Measurements from ENCODE around the gene GOPC. TPM values are rescaled to one million over a fixed set of nuclear protein-coding genes. Genes with fewer than 3 reads are reported as not detected.

Gene GOPC
- total and polyA plus RNA-seq, 8 donors, result 19.1 to 85.7 (median 78.1) TPM

GRCh38 chr6:117545161-117545595 is 57.1 kb downstream of the GOPC start:
- ATAC-seq, result no peak
- Histone ChIP-seq H3K27ac (no peak overlapping the region), H3K36me3 (peaks cover 3 to 73% of the 10 kb centered on the region in 2 donors), H3K9me3 (no peaks in the 10 kb centered on the region), H3K4me3 (no peak overlapping the region), H3K4me1 (peaks cover 6 to 11% of the 10 kb centered on the region in 2 donors), H3K27me3 (peaks cover 0 to 9% of the 10 kb centered on the region in 2 donors)
- no peak for DNase-seq
- intact Hi-C loops (cut with DNase I), result no loop called here
- TF ChIP-seq, protein P1, sequence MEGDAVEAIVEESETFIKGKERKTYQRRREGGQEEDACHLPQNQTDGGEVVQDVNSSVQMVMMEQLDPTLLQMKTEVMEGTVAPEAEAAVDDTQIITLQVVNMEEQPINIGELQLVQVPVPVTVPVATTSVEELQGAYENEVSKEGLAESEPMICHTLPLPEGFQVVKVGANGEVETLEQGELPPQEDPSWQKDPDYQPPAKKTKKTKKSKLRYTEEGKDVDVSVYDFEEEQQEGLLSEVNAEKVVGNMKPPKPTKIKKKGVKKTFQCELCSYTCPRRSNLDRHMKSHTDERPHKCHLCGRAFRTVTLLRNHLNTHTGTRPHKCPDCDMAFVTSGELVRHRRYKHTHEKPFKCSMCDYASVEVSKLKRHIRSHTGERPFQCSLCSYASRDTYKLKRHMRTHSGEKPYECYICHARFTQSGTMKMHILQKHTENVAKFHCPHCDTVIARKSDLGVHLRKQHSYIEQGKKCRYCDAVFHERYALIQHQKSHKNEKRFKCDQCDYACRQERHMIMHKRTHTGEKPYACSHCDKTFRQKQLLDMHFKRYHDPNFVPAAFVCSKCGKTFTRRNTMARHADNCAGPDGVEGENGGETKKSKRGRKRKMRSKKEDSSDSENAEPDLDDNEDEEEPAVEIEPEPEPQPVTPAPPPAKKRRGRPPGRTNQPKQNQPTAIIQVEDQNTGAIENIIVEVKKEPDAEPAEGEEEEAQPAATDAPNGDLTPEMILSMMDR (IDR thresholded peaks at IDR 0.05), result no peak

GRCh38 chr6:117544716-117545115 is 57.6 kb downstream of the GOPC start:
- Histone ChIP-seq H3K9me3 (no peaks in the 10 kb centered on the region), H3K36me3 (peaks cover 3 to 78% of the 10 kb centered on the region in 2 donors), H3K4me1 (peaks cover 6 to 11% of the 10 kb centered on the region in 2 donors), H3K27ac (no peak overlapping the region), H3K27me3 (peaks cover 0 to 9% of the 10 kb centered on the region in 2 donors), H3K4me3 (no peak overlapping the region)
- TF ChIP-seq, protein P1 (IDR thresholded peaks at IDR 0.05), result no peak
- ATAC-seq (no peak), DNase-seq (no peak)
- intact Hi-C loops (cut with DNase I), result no loop called here

GRCh38 chr6:117542493-117542892 is 59.8 kb downstream of the GOPC start:
- no peaks in the 10 kb centered on the region for H3K9me3 ChIP-seq
- ATAC-seq (no peak), DNase-seq (no peak)
- no peaks in the 10 kb centered on the region for H3K4me1 ChIP-seq
- no peaks in the 10 kb centered on the region for H3K27me3 ChIP-seq
- no peak overlapping the region for H3K4me3 ChIP-seq
- intact Hi-C loops (cut with DNase I), result no loop called here
- peaks cover 3 to 83% of the 10 kb centered on the region in 2 donors for H3K36me3 ChIP-seq
- TF ChIP-seq, protein P1 (IDR thresholded peaks at IDR 0.05), result no peak
- no peak overlapping the region for H3K27ac ChIP-seq

DNA sequence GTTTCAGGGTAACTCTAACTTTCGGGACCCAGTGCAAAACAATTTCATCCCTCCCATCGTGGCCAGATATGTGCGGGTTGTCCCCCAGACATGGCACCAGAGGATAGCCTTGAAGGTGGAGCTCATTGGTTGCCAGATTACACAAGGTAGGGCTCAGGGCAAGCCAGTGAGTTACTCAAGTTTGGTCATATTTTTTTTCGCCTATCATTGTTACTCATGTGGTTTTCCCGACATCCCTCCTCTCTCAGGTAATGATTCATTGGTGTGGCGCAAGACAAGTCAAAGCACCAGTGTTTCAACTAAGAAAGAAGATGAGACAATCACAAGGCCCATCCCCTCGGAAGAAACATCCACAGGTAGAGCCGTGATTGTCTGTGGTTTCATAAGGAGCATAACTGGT is 61.6 kb downstream of the GOPC start:
- no peaks in the 10 kb centered on the region for H3K27me3 ChIP-seq
- ATAC-seq, result no peak
- TF ChIP-seq, protein P1 (IDR thresholded peaks at IDR 0.05), result no peak
- peaks cover 0 to 65% of the 10 kb centered on the region in 2 donors for H3K36me3 ChIP-seq
- no peak overlapping the region for H3K4me3 ChIP-seq
- no peaks in the 10 kb centered on the region for H3K9me3 ChIP-seq
- no peak overlapping the region for H3K27ac ChIP-seq
- no peaks in the 10 kb centered on the region for H3K4me1 ChIP-seq
- no peak for DNase-seq
- intact Hi-C loops (cut with DNase I), result no loop called here

GRCh38 chr6:117538615-117539014 is 63.7 kb downstream of the GOPC start:
- no peak overlapping the region for H3K4me3 ChIP-seq
- no peaks in the 10 kb centered on the region for H3K27me3 ChIP-seq
- H3K36me3 ChIP-seq, result peaks cover 0 to 50% of the 10 kb centered on the region in 2 donors
- H3K27ac ChIP-seq, result no peak overlapping the region
- intact Hi-C loops (cut with DNase I), result no loop called here
- no peaks in the 10 kb centered on the region for H3K9me3 ChIP-seq
- H3K4me1 ChIP-seq, result no peaks in the 10 kb centered on the region
- TF ChIP-seq, protein P1 (IDR thresholded peaks at IDR 0.05), result no peak
- no peak for DNase-seq
- ATAC-seq, result no peak
